Stimulated activated naive CD8-positive, alpha-beta T cell treated with anti-CD3 and anti-CD28 coated beads, Interleukin-15, Interleukin-2, amounts not matched to agents 100 ng/mL and 50 ng/mL, for 24 hours (primary cell): Measurements from ENCODE around the gene CNNM3.
"Not testable (repeated sequence)": the region's sequence is repeated elsewhere in the genome, so short reads cannot be mapped to it uniquely, and the experiment has no call there.

Experiments
- H3K27ac Mint-ChIP-seq: one replicate; pipeline ENCODE4 v1.8.0; 2021; ENCODE audit warnings: mild to moderate bottlenecking, mixed read lengths
- H3K27me3 Mint-ChIP-seq: one replicate; pipeline ENCODE4 v1.8.0; 2021; ENCODE audit warnings: mixed read lengths
- H3K36me3 Mint-ChIP-seq: one replicate; pipeline ENCODE4 v1.8.0; 2021; ENCODE audit warnings: low read depth, mixed read lengths
- H3K4me1 Mint-ChIP-seq: one replicate; pipeline ENCODE4 v1.8.0; 2021; ENCODE audit warnings: low read depth, mixed read lengths
- H3K4me3 Mint-ChIP-seq: one replicate; pipeline ENCODE4 v1.8.0; 2021; ENCODE audit warnings: mild to moderate bottlenecking, mixed read lengths
- H3K9me3 Mint-ChIP-seq: one replicate; pipeline ENCODE4 v1.8.0; 2021; ENCODE audit warnings: mixed read lengths

The CNNM3 gene

GRCh38 chr2:96792772-96793749 lies 23.0 kb upstream of the CNNM3 start:
- no peak overlapping the region for H3K4me3 Mint-ChIP-seq
- H3K36me3 Mint-ChIP-seq = no peaks in the 10 kb centered on the region
- H3K9me3 Mint-ChIP-seq = no peaks in the 10 kb centered on the region
- H3K4me1 Mint-ChIP-seq = no peaks in the 10 kb centered on the region
- H3K27ac Mint-ChIP-seq = no peak overlapping the region
- no peaks in the 10 kb centered on the region for H3K27me3 Mint-ChIP-seq

- Mint-ChIP-seq H3K9me3 (no peaks in the 10 kb centered on the region), H3K27me3 (no peaks in the 10 kb centered on the region), H3K4me1 (no peaks in the 10 kb centered on the region), H3K27ac (no peak overlapping the region), H3K4me3 (no peak overlapping the region), H3K36me3 (peaks cover 12% of the 10 kb centered on the region)
Observed at GRCh38 chr2:96795076-96795475, 21.0 kb upstream of the CNNM3 start.

DNA sequence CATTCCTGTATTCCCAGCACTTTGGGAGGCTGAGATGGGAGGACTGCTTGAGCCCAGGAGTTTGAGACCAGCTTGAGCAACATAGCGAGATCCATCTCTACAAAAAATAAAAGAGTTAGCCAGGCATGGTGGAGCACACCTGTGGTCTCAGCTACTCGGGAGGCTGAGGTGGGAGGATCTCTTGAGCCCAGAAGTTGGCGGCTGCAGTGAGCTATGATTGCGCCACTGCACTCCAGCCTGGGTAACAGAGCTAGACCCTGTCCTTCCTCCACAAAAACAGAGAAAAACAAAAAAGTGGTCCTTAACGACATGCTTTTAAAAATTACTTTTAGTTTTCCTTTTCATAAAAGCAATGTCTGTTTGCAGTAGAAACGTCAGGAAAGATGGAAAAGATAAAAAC lies 19.6 kb upstream of the CNNM3 start:
- peaks cover 12% of the 10 kb centered on the region for H3K36me3 Mint-ChIP-seq
- H3K4me1 Mint-ChIP-seq, H3K9me3 Mint-ChIP-seq, H3K27me3 Mint-ChIP-seq, H3K27ac Mint-ChIP-seq, H3K4me3 Mint-ChIP-seq: not testable (repeated sequence)

- H3K9me3 Mint-ChIP-seq = no peaks in the 10 kb centered on the region
- peaks cover 12% of the 10 kb centered on the region for H3K36me3 Mint-ChIP-seq
- H3K27me3 Mint-ChIP-seq = no peaks in the 10 kb centered on the region
Observed at GRCh38 chr2:96797066-96797625, 18.9 kb upstream of the CNNM3 start.

GRCh38 chr2:96798733-96799622 lies 17.1 kb upstream of the CNNM3 start:
- Mint-ChIP-seq H3K27ac (no peak overlapping the region), H3K4me3 (no peak overlapping the region), H3K9me3 (no peaks in the 10 kb centered on the region)

More at GRCh38 chr2:96797066-96797625, 18.9 kb upstream of the CNNM3 start:
- Mint-ChIP-seq H3K4me3 (no peak overlapping the region), H3K4me1 (no peaks in the 10 kb centered on the region), H3K27ac (no peak overlapping the region)

DNA sequence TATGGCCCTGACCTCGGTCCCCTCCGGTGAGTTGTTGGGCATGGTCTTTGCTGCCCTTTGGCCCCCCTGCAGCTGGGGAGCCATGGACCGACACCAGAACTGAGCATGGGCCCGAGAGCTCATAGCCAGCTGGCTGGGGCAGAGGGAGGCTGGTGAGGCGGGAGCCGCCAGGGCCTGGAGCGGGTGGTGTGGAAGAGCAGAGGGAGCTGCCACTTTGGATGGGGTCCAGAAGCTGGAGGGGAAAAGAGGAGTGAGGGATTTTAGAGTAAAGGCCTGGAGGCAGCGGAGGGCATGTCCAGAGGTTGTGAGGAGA lies 16.5 kb upstream of the CNNM3 start:
- H3K9me3 Mint-ChIP-seq = no peaks in the 10 kb centered on the region

More at GRCh38 chr2:96798733-96799622, 17.1 kb upstream of the CNNM3 start:
- Mint-ChIP-seq H3K36me3 (peaks cover 12% of the 10 kb centered on the region), H3K4me1 (no peaks in the 10 kb centered on the region), H3K27me3 (no peaks in the 10 kb centered on the region)

GRCh38 chr2:96800061-96801004 lies 15.7 kb upstream of the CNNM3 start:
- H3K27ac Mint-ChIP-seq = no peak overlapping the region
- no peaks in the 10 kb centered on the region for H3K9me3 Mint-ChIP-seq
- H3K4me3 Mint-ChIP-seq = no peak overlapping the region
- H3K27me3 Mint-ChIP-seq = no peaks in the 10 kb centered on the region
- H3K36me3 Mint-ChIP-seq = peaks cover 12% of the 10 kb centered on the region
- H3K4me1 Mint-ChIP-seq = no peaks in the 10 kb centered on the region

More for the DNA sequence above, 16.5 kb upstream of the CNNM3 start:
- H3K27ac Mint-ChIP-seq = no peak overlapping the region
- H3K4me3 Mint-ChIP-seq = no peak overlapping the region
- no peaks in the 10 kb centered on the region for H3K27me3 Mint-ChIP-seq
- peaks cover 12% of the 10 kb centered on the region for H3K36me3 Mint-ChIP-seq
- H3K4me1 Mint-ChIP-seq = no peaks in the 10 kb centered on the region

GRCh38 chr2:96801005-96801785 lies 14.9 kb upstream of the CNNM3 start:
- Mint-ChIP-seq H3K27ac (no peak overlapping the region), H3K9me3 (no peaks in the 10 kb centered on the region), H3K4me3 (no peak overlapping the region), H3K36me3 (peaks cover 12% of the 10 kb centered on the region), H3K27me3 (no peaks in the 10 kb centered on the region), H3K4me1 (peaks cover 1% of the 10 kb centered on the region)

- H3K4me1 Mint-ChIP-seq = peaks cover 9% of the 10 kb centered on the region
- no peaks in the 10 kb centered on the region for H3K27me3 Mint-ChIP-seq
Observed at GRCh38 chr2:96801786-96802595, 14.1 kb upstream of the CNNM3 start.

DNA sequence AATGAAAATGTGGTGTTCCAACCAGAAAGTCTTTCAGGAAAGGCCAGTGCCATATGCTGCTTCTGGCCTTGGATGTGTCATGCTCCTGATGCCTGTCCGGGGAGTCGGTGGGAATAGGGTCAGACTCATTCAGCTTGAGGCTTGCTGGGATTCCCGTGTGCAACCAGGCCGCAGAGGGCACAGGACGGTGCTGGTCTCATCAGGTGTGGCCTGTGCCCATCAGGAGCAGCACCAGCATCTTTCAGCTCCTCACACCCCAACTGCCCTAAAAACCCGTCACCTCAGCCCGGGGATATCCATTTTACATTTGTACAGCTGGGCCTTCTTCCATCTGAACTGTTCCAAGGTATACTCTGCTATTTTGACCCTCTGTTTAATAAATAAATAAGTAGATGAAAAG lies 13.3 kb upstream of the CNNM3 start:
- Mint-ChIP-seq H3K4me1 (peaks cover 9% of the 10 kb centered on the region), H3K9me3 (no peaks in the 10 kb centered on the region), H3K4me3 (no peak overlapping the region), H3K27ac (no peak overlapping the region), H3K27me3 (no peaks in the 10 kb centered on the region), H3K36me3 (peaks cover 12% of the 10 kb centered on the region)

More at GRCh38 chr2:96801786-96802595, 14.1 kb upstream of the CNNM3 start:
- H3K4me3 Mint-ChIP-seq = no peak overlapping the region
- no peak overlapping the region for H3K27ac Mint-ChIP-seq
- peaks cover 12% of the 10 kb centered on the region for H3K36me3 Mint-ChIP-seq
- H3K9me3 Mint-ChIP-seq = no peaks in the 10 kb centered on the region

GRCh38 chr2:96804986-96805385 lies 11.1 kb upstream of the CNNM3 start:
- no peaks in the 10 kb centered on the region for H3K9me3 Mint-ChIP-seq
- no peaks in the 10 kb centered on the region for H3K27me3 Mint-ChIP-seq
- H3K36me3 Mint-ChIP-seq = peaks cover 4% of the 10 kb centered on the region
- no peak overlapping the region for H3K27ac Mint-ChIP-seq
- peaks cover 9% of the 10 kb centered on the region for H3K4me1 Mint-ChIP-seq
- no peak overlapping the region for H3K4me3 Mint-ChIP-seq

DNA sequence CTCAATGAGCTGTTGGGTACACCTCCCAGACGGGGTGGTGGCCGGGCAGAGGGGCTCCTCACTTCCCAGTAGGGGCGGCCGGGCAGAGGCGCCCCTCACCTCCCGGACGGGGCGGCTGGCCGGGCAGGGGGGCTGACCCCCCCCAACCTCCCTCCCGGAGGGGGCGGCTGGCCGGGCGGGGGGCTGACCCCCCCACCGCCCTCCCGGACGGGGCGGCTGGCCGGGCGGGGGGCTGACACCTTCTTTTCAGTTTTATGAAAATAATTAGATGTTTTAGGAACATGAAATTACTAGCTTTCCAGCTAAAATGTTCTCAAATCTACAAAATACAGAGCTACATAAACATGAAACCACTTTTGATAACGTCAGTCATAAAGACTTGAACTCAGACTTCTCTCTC lies 10.1 kb upstream of the CNNM3 start:
- not testable (repeated sequence) for H3K4me1 Mint-ChIP-seq, H3K27ac Mint-ChIP-seq

More for the DNA sequence above, 10.1 kb upstream of the CNNM3 start:
- not testable (repeated sequence) for H3K9me3 Mint-ChIP-seq, H3K36me3 Mint-ChIP-seq, H3K4me3 Mint-ChIP-seq, H3K27me3 Mint-ChIP-seq
